HepG2 (cell line): ENCODE measurements around the gene MEX3D. TPM values are rescaled to one million over a fixed set of nuclear protein-coding genes. Genes with fewer than 3 reads are reported as not detected.

ENCODE experiments used
- ATF7-NPFF ChIP-seq: sonication (generic); formaldehyde crosslinking; IDR thresholded peaks from 2 replicates; pipeline ENCODE4 v1.8.1; 2023; ENCODE audit warnings: mild to moderate bottlenecking, low read depth, missing genetic modification reagents, moderate library complexity
- DMAP1 ChIP-seq: IDR thresholded peaks from 2 replicates; pipeline ENCODE4 v1.6.1; 2016
- FIP1L1 ChIP-seq: fragments of 200-400 bp; formaldehyde crosslinking; IDR thresholded peaks from 2 replicates; pipeline ENCODE4 v1.6.1; 2018; ENCODE audit warnings: low read depth, mild to moderate bottlenecking, low read length, moderate library complexity, borderline replicate concordance; ENCODE audit not compliant: insufficient read depth
- HDAC1 ChIP-seq: sonication (generic); formaldehyde crosslinking; IDR thresholded peaks from 2 replicates; pipeline ENCODE4 v1.5.1; 2020; ENCODE audit warnings: mild to moderate bottlenecking, missing genetic modification reagents
- HES4 ChIP-seq: sonication (generic); formaldehyde crosslinking; IDR thresholded peaks from 2 replicates; pipeline ENCODE4 v1.9.0; 2021; ENCODE audit warnings: mild to moderate bottlenecking, missing genetic modification reagents, borderline replicate concordance
- NR1H2 ChIP-seq: sonication (generic); formaldehyde crosslinking; IDR thresholded peaks from 2 replicates; pipeline ENCODE4 v1.8.1; 2022; ENCODE audit warnings: low read depth, missing genetic modification reagents, borderline replicate concordance
- RFX5 ChIP-seq: IDR thresholded peaks from 2 replicates; pipeline ENCODE4 v1.6.1; 2011; ENCODE audit warnings: low read depth, low read length, improper control_type of control experiment
- SALL1 ChIP-seq: sonication (generic); formaldehyde crosslinking; IDR thresholded peaks from 2 replicates; pipeline ENCODE4 v1.8.0; 2022; ENCODE audit warnings: mild to moderate bottlenecking, missing genetic modification reagents
- TAF1 ChIP-seq: sonication (generic); formaldehyde crosslinking; IDR thresholded peaks from 2 replicates; pipeline ENCODE4 v1.4.0; 2020; ENCODE audit warnings: missing genetic modification reagents
- ZKSCAN8 ChIP-seq: IDR thresholded peaks from 2 replicates; pipeline ENCODE4 v1.6.1; 2016; ENCODE audit warnings: borderline replicate concordance, missing genetic modification reagents, missing compliant biosample characterization
- ZNF20 ChIP-seq: sonication (generic); formaldehyde crosslinking; IDR thresholded peaks from 2 replicates; pipeline ENCODE4 v1.4.0; 2020; ENCODE audit warnings: mild to moderate bottlenecking, moderate library complexity, missing genetic modification reagents
- ZNF431 ChIP-seq: sonication (generic); formaldehyde crosslinking; IDR thresholded peaks from 2 replicates; pipeline ENCODE4 v1.9.0; 2022; ENCODE audit warnings: missing genetic modification reagents, low read depth, mild to moderate bottlenecking, borderline replicate concordance
- ZNF569 ChIP-seq: sonication (generic); formaldehyde crosslinking; IDR thresholded peaks from 2 replicates; pipeline ENCODE4 v1.5.0; 2020; ENCODE audit warnings: mild to moderate bottlenecking, missing genetic modification reagents, moderate library complexity, borderline replicate concordance
- ZSCAN25 ChIP-seq: sonication (generic); formaldehyde crosslinking; IDR thresholded peaks from 2 replicates; pipeline ENCODE4 v1.8.0; 2022; ENCODE audit warnings: mild to moderate bottlenecking, missing genetic modification reagents
- ZSCAN29 ChIP-seq: sonication (generic); formaldehyde crosslinking; conservative IDR thresholded peaks from 2 replicates; pipeline ENCODE4 v1.4.0; 2020; ENCODE audit warnings: mild to moderate bottlenecking, missing genetic modification reagents
- polyA plus RNA-seq, 8 experiments: library from polyadenylated mRNA; depleted of rRNA in 3 of 8; stranded (reverse) in 7 of 8; unstranded in 1 of 8; fragments of >200 nt; fragmentation: Illumina TruSeq in 4 of 8; extraction: Trizol in 4 of 8; gene quantifications; 2 replicates each; pipeline versions ENCODE4 v1.2.1 to v1.2.3, GENCODE V29; 2011 to 2016; ENCODE audit warnings: low read depth in 4 of 8, missing spikeins in 1 of 8, mixed read lengths in 1 of 8; ENCODE audit not compliant: insufficient read depth in 1 of 8
- total RNA-seq, 5 experiments: library from RNA; depleted of rRNA; stranded (reverse); fragments of >200 nt; fragmentation: Illumina TruSeq; extraction: Trizol; gene quantifications; 2 replicates each; pipeline ENCODE4 v1.2.3, GENCODE V29; 2016; ENCODE audit warnings: low read depth in 1 of 5
- TF ChIP-seq, protein P1 (sequence below): IDR thresholded peaks from 2 replicates; pipeline ENCODE4 v1.6.1; 2016; ENCODE audit warnings: low read depth, control low read depth
- TF ChIP-seq, protein P2 (sequence below): IDR thresholded peaks from 2 replicates; pipeline ENCODE4 v1.6.1; 2016; ENCODE audit warnings: missing biosample characterization, missing genetic modification reagents, low read depth
- TF ChIP-seq, protein P3 (sequence below): sonication (generic); formaldehyde crosslinking; IDR thresholded peaks from 2 replicates; pipeline ENCODE4 v1.5.0; 2020; ENCODE audit warnings: missing genetic modification reagents
- TF ChIP-seq, protein P4 (sequence below): sonication (generic); formaldehyde crosslinking; IDR thresholded peaks from 2 replicates; pipeline ENCODE4 v1.8.0; 2022; ENCODE audit warnings: mild to moderate bottlenecking, missing genetic modification reagents, moderate library complexity
- TF ChIP-seq, protein P5 (sequence below): sonication (generic); formaldehyde crosslinking; IDR thresholded peaks from 2 replicates; pipeline ENCODE4 v1.8.1; 2022; ENCODE audit warnings: low read depth, mild to moderate bottlenecking, missing genetic modification reagents

MEX3D gene
- total and polyA plus RNA-seq, 2 of the 13 experiments (the other 11 are each of a cell fraction or from before 2014, with no cell fraction given) = 3.6 to 17.1 TPM

DNA sequence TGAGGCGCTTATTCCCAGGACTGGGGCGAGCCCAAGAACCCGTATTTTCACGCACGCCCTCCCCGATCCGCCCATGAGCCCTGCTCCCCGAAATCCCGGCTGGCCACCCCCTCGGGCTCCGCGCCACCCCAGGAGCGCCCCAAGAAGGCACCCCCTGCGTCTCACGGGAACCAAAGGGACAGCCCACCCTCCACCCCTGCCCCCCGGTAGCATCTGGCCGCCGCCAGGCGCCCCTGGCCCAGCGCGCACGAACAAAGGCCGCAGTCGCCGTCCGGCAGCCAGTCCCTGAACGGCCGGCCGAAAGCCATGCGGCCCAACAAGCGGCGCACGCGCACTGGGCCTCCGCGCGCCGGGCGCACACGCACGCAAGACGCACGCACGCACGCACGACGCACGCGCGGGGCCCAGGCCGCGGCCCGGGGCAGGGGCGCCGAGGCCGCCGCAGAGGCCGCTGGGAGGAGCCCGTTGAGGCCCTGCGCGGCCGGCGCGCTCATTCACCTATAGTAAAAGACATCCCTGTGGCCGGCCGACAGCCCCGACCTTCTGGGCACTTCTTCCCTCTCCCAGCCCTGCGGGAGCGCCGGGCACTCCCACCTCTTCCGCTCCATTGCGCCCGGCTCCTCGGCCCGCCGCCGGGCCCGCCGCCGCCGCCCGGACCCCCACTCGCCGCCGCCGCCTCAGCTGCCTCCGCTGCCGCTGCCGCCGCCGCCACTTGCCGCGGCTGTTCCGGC is 24.1 kb upstream of the MEX3D start (continued):
- TF ChIP-seq FIP1L1 (no peak), TAF1 (CRISPR knock-in tag) (peak; percentile 88), NR1H2 (0 out of 2 replicates have a peak, but pooled peaks have one; percentile 67), HES4 (peak; percentile 91), ZNF431 (CRISPR knock-in tag) (0 out of 2 replicates have a peak, but pooled peaks have one; percentile 60), ATF7-NPFF (CRISPR knock-in tag) (peak; percentile 90), DMAP1 (CRISPR knock-in tag) (peak; percentile 83), ZSCAN29 (CRISPR knock-in tag) (no peak), HDAC1 (CRISPR knock-in tag) (peak; percentile 75; the same call in 1 of the 2 replicates), ZSCAN25 (CRISPR knock-in tag) (peak; percentile 52; the same call in 1 of the 2 replicates), ZNF569 (no peak), ZNF20 (CRISPR knock-in tag) (no peak), ZKSCAN8 (CRISPR knock-in tag) (0 out of 2 replicates have a peak, but pooled peaks have one; percentile 57), RFX5 (0 out of 2 replicates have a peak, but pooled peaks have one; percentile 36), SALL1 (CRISPR knock-in tag) (peak; percentile 86)
- TF ChIP-seq, protein P1, sequence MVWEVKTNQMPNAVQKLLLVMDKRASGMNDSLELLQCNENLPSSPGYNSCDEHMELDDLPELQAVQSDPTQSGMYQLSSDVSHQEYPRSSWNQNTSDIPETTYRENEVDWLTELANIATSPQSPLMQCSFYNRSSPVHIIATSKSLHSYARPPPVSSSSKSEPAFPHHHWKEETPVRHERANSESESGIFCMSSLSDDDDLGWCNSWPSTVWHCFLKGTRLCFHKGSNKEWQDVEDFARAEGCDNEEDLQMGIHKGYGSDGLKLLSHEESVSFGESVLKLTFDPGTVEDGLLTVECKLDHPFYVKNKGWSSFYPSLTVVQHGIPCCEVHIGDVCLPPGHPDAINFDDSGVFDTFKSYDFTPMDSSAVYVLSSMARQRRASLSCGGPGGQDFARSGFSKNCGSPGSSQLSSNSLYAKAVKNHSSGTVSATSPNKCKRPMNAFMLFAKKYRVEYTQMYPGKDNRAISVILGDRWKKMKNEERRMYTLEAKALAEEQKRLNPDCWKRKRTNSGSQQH (CRISPR knock-in tag) = peak; percentile 60; the same call in 1 of the 2 replicates
- TF ChIP-seq, protein P2, sequence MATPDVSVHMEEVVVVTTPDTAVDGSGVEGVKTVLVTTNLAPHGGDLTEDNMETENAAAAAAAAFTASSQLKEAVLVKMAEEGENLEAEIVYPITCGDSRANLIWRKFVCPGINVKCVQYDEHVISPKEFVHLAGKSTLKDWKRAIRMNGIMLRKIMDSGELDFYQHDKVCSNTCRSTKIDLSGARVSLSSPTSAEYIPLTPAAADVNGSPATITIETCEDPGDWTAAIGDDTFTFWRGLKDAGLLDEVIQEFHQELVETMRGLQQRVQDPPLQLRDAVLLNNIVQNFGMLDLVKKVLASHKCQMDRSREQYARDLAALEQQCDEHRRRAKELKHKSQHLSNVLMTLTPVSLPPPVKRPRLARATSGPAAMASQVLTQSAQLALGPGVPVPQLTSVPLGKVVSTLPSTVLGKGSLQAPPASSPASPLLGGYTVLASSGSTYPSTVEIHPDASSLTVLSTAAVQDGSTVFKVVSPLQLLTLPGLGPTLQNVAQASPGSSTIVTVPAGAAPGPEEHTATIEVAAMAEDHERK = peak; percentile 91
- TF ChIP-seq, protein P3, sequence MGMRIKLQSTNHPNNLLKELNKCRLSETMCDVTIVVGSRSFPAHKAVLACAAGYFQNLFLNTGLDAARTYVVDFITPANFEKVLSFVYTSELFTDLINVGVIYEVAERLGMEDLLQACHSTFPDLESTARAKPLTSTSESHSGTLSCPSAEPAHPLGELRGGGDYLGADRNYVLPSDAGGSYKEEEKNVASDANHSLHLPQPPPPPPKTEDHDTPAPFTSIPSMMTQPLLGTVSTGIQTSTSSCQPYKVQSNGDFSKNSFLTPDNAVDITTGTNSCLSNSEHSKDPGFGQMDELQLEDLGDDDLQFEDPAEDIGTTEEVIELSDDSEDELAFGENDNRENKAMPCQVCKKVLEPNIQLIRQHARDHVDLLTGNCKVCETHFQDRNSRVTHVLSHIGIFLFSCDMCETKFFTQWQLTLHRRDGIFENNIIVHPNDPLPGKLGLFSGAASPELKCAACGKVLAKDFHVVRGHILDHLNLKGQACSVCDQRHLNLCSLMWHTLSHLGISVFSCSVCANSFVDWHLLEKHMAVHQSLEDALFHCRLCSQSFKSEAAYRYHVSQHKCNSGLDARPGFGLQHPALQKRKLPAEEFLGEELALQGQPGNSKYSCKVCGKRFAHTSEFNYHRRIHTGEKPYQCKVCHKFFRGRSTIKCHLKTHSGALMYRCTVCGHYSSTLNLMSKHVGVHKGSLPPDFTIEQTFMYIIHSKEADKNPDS = no peak
- TF ChIP-seq, protein P4, sequence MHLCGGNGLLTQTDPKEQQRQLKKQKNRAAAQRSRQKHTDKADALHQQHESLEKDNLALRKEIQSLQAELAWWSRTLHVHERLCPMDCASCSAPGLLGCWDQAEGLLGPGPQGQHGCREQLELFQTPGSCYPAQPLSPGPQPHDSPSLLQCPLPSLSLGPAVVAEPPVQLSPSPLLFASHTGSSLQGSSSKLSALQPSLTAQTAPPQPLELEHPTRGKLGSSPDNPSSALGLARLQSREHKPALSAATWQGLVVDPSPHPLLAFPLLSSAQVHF (CRISPR knock-in tag) = no peak
- TF ChIP-seq, protein P5, sequence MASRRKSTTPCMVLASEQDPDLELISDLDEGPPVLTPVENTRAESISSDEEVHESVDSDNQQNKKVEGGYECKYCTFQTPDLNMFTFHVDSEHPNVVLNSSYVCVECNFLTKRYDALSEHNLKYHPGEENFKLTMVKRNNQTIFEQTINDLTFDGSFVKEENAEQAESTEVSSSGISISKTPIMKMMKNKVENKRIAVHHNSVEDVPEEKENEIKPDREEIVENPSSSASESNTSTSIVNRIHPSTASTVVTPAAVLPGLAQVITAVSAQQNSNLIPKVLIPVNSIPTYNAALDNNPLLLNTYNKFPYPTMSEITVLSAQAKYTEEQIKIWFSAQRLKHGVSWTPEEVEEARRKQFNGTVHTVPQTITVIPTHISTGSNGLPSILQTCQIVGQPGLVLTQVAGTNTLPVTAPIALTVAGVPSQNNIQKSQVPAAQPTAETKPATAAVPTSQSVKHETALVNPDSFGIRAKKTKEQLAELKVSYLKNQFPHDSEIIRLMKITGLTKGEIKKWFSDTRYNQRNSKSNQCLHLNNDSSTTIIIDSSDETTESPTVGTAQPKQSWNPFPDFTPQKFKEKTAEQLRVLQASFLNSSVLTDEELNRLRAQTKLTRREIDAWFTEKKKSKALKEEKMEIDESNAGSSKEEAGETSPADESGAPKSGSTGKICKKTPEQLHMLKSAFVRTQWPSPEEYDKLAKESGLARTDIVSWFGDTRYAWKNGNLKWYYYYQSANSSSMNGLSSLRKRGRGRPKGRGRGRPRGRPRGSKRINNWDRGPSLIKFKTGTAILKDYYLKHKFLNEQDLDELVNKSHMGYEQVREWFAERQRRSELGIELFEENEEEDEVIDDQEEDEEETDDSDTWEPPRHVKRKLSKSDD (CRISPR knock-in tag) = peak; percentile 81
